PC-9 (cell line): ENCODE data around the gene GREB1L. TPM values are rescaled to one million over a fixed set of nuclear protein-coding genes. Genes with fewer than 3 reads are reported as not detected.

Experiments used
- BruUV-seq: library from RNA; stranded (reverse); fragments of 400-500 nt; replicated peaks from 2 replicates; lab custom pipeline; 2021; lab: Mats Ljungman, UMichigan
- CTCF ChIA-PET: fragments of 300-600 bp; sonication (Branson Sonifier 250); formaldehyde crosslinking; loops from one replicate; lab custom pipeline; 2022; ENCODE audit warnings: antibody characterized with exemption; lab: Charles Lee
- POLR2A ChIA-PET: fragments of 300-600 bp; sonication (Branson Sonifier 250); formaldehyde crosslinking; loops from one replicate; lab custom pipeline; 2022; ENCODE audit warnings: antibody characterized with exemption; ENCODE audit not compliant: unreplicated experiment; lab: Charles Lee
- DNase-seq, 2 experiments: peaks; one replicate each; pipeline versions ENCODE4 v3.0.0 to v3.0.0-alpha.2; 2015 to 2022; ENCODE audit warnings: mixed read lengths in 1 of 2
- H2AFZ ChIP-seq: fragments of 200-600 bp; sonication (generic); 2 replicates; pipeline ENCODE4 v1.8.1; 2017; ENCODE audit warnings: antibody characterized with exemption
- H3F3A ChIP-seq: fragments of 200-600 bp; sonication (generic); 2 replicates; pipeline ENCODE4 v1.8.1; 2017; ENCODE audit warnings: antibody characterized with exemption, mild to moderate bottlenecking, low read depth; ENCODE audit not compliant: insufficient read depth
- H3K27ac ChIP-seq: fragments of 200-600 bp; sonication (generic); 2 replicates; pipeline ENCODE4 v1.6.1; 2016; ENCODE audit warnings: mixed run types
- H3K27me3 ChIP-seq: fragments of 200-600 bp; sonication (generic); 2 replicates; pipeline ENCODE4 v1.6.1; 2016; ENCODE audit warnings: low read depth, mixed run types; ENCODE audit not compliant: insufficient read depth
- H3K36me3 ChIP-seq: fragments of 200-600 bp; sonication (generic); 2 replicates; pipeline ENCODE4 v1.6.1; 2016; ENCODE audit warnings: low read depth, mixed run types
- H3K4me1 ChIP-seq: fragments of 200-600 bp; sonication (generic); replicated peaks from 2 replicates; pipeline ENCODE4 v1.6.1; 2016; ENCODE audit warnings: mixed run types; ENCODE audit not compliant: insufficient read depth
- H3K4me2 ChIP-seq: fragments of 200-600 bp; sonication (generic); 2 replicates; pipeline ENCODE4 v1.6.1; 2017; ENCODE audit warnings: mixed run types
- H3K4me3 ChIP-seq: fragments of 200-600 bp; sonication (generic); 2 replicates; pipeline ENCODE4 v1.6.1; 2016; ENCODE audit warnings: mixed run types
- H3K79me2 ChIP-seq: fragments of 200-600 bp; sonication (generic); 2 replicates; pipeline ENCODE4 v1.6.1; 2017; ENCODE audit warnings: low read depth, mixed run types
- H3K9me2 ChIP-seq: fragments of 200-600 bp; sonication (generic); 2 replicates; pipeline ENCODE4 v1.8.1; 2017; ENCODE audit warnings: mild to moderate bottlenecking; ENCODE audit not compliant: insufficient read depth
- H3K9me3 ChIP-seq: fragments of 200-600 bp; sonication (generic); 2 replicates; pipeline ENCODE4 v1.8.1; 2016; ENCODE audit warnings: low read depth; ENCODE audit not compliant: insufficient read depth
- H4K20me1 ChIP-seq: fragments of 200-600 bp; sonication (generic); 2 replicates; pipeline ENCODE4 v1.8.1; 2017; ENCODE audit not compliant: insufficient read depth
- CTCF ChIP-seq: fragments of 200-600 bp; sonication (generic); conservative IDR thresholded peaks from 2 replicates; pipeline ENCODE4 v1.6.1; 2017; ENCODE audit warnings: mixed run types, antibody characterized with exemption, mild to moderate bottlenecking, moderate library complexity
- EZH2 ChIP-seq: fragments of 200-600 bp; sonication (generic); IDR thresholded peaks from 2 replicates; pipeline ENCODE4 v1.8.0; 2017; ENCODE audit warnings: antibody characterized with exemption, low read depth
- intact Hi-C: fragments of 100-400 bp; cut with micrococcal nuclease; formaldehyde crosslinking; loops from one replicate; pipeline ENCODE4 v1.10.0; 2022; ENCODE audit not compliant: unreplicated experiment
- total RNA-seq: library from RNA; stranded (reverse); gene quantifications from 2 replicates; pipeline ENCODE4 v1.2.3, GENCODE V29; 2021

Gene GREB1L
- total RNA-seq, 1 experiment from 2014 or later = 6.0 TPM

- Histone ChIP-seq H3K4me3 (no peak overlapping the region), H3F3A (no peaks in the 10 kb centered on the region), H3K36me3 (no peaks in the 10 kb centered on the region), H3K27me3 (no peaks in the 10 kb centered on the region), H3K9me3 (no peaks in the 10 kb centered on the region), H2AFZ (no peak overlapping the region), H3K4me2 (no peak overlapping the region), H3K9me2 (no peaks in the 10 kb centered on the region), H4K20me1 (no peaks in the 10 kb centered on the region), H3K27ac (no peak overlapping the region), H3K79me2 (no peaks in the 10 kb centered on the region), H3K4me1 (peaks cover 7% of the 10 kb centered on the region; the same call in 1 of the 2 replicates)
- intact Hi-C loops = no loop called here
- no TSS peak for BruUV-seq
- ChIA-PET POLR2A (no interaction called here), CTCF (no interaction called here)
- TF ChIP-seq CTCF (no peak), EZH2 (no peak)
- no peak for DNase-seq
Observed at GRCh38 chr18:21486905-21487437, 244.9 kb downstream of the GREB1L start.

GRCh38 chr18:21489119-21489750, 247.2 kb downstream of the GREB1L start:
- H3K9me2 ChIP-seq = no peaks in the 10 kb centered on the region
- BruUV-seq = no TSS peak
- no peaks in the 10 kb centered on the region for H3K9me3 ChIP-seq
- DNase-seq = peak in 1 of 2 experiments; percentile 16
- no peaks in the 10 kb centered on the region for H4K20me1 ChIP-seq
- H3K4me1 ChIP-seq = peaks cover 7% of the 10 kb centered on the region; the same call in 1 of the 2 replicates
- H3K27ac ChIP-seq = no peak overlapping the region
- no peaks in the 10 kb centered on the region for H3F3A ChIP-seq
- ChIA-PET CTCF (interaction anchor here (0.5 kb wide), 1 partner anchor 73 kb away, joined by 3 read pairs; no protein-coding TSS in a partner anchor), POLR2A (no interaction called here)
- TF ChIP-seq EZH2 (no peak), CTCF (peak; percentile 56)
- H3K36me3 ChIP-seq = no peaks in the 10 kb centered on the region
- no peak overlapping the region for H3K4me2 ChIP-seq
- no peaks in the 10 kb centered on the region for H3K79me2 ChIP-seq
- H2AFZ ChIP-seq = no peak overlapping the region
- intact Hi-C loops = no loop called here
- H3K4me3 ChIP-seq = no peak overlapping the region
- no peaks in the 10 kb centered on the region for H3K27me3 ChIP-seq

GRCh38 chr18:21489919-21490495, 248.0 kb downstream of the GREB1L start:
- no peak overlapping the region for H3K4me3 ChIP-seq
- TF ChIP-seq CTCF (no peak), EZH2 (no peak)
- H3K9me2 ChIP-seq = no peaks in the 10 kb centered on the region
- H3K79me2 ChIP-seq = no peaks in the 10 kb centered on the region
- H3K27ac ChIP-seq = no peak overlapping the region
- H2AFZ ChIP-seq = no peak overlapping the region
- H3K4me1 ChIP-seq = peaks cover 4% of the 10 kb centered on the region; the same call in 1 of the 2 replicates
- no peaks in the 10 kb centered on the region for H3K36me3 ChIP-seq
- intact Hi-C loops = no loop called here
- ChIA-PET CTCF (no interaction called here), POLR2A (no interaction called here)
- H3K27me3 ChIP-seq = no peaks in the 10 kb centered on the region
- DNase-seq = no peak
- BruUV-seq = no TSS peak
- H3F3A ChIP-seq = no peaks in the 10 kb centered on the region
- no peaks in the 10 kb centered on the region for H3K9me3 ChIP-seq
- no peaks in the 10 kb centered on the region for H4K20me1 ChIP-seq
- H3K4me2 ChIP-seq = no peak overlapping the region
